Retinal pigment epithelial cell (primary cell): ENCODE data around the gene GRM8.

Source experiments
- DNase-seq: peaks from one replicate; pipeline ENCODE4 v3.0.0-alpha.2; 2010; ENCODE audit warnings: low read depth
- H3K4me3 ChIP-seq: 2 replicates; pipeline ENCODE4 v1.5.1; 2011; ENCODE audit warnings: mild to moderate bottlenecking, low read length, control low read depth, moderate library complexity
- TF ChIP-seq, protein P1 (sequence below): conservative IDR thresholded peaks from 2 replicates; pipeline ENCODE4 v1.5.1; 2011; ENCODE audit warnings: low read depth, low read length, control low read depth, inconsistent platforms

GRM8 gene

DNA sequence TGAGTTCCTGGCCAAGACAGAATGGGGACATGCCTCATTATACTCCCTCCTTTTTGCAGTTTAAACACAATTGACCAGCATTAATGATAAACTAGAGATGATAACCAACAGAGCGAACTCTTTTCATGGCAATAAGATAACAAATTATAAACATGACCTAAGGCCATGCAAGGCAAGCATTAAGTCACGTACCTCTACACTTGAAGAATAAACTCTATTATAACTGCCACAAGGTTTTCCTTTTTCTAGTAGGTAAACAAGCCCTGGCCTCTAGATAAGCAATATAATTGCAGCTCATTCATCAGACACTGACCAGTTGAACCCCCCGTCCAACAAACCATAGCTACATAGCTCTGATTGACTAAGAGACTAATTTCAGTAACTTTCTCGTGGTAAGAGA lies 767.0 kb downstream of the GRM8 start:
- no peak for DNase-seq
- TF ChIP-seq, protein P1, sequence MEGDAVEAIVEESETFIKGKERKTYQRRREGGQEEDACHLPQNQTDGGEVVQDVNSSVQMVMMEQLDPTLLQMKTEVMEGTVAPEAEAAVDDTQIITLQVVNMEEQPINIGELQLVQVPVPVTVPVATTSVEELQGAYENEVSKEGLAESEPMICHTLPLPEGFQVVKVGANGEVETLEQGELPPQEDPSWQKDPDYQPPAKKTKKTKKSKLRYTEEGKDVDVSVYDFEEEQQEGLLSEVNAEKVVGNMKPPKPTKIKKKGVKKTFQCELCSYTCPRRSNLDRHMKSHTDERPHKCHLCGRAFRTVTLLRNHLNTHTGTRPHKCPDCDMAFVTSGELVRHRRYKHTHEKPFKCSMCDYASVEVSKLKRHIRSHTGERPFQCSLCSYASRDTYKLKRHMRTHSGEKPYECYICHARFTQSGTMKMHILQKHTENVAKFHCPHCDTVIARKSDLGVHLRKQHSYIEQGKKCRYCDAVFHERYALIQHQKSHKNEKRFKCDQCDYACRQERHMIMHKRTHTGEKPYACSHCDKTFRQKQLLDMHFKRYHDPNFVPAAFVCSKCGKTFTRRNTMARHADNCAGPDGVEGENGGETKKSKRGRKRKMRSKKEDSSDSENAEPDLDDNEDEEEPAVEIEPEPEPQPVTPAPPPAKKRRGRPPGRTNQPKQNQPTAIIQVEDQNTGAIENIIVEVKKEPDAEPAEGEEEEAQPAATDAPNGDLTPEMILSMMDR: no peak
- no peak overlapping the region for H3K4me3 ChIP-seq

DNA sequence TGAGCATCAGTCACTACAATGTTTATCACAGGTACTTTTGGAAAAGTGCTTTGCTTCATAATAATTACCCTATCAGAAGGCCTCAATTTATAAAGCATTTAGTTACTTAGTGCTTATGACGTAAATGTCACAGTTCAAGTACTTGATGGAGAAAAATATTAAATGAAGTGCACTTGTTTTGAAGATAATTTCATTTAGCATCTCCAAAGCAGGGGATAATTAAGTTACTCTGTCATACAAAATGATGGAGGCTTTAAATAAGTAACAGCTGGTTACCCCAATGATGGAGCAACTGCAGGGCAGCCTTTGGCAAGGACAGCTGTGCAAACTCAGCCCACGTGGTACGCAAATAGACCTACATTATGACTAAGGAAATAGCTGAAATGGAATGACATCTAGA lies 768.8 kb downstream of the GRM8 start:
- TF ChIP-seq, protein P1: no peak
- H3K4me3 ChIP-seq: no peak overlapping the region
- DNase-seq: no peak

DNA sequence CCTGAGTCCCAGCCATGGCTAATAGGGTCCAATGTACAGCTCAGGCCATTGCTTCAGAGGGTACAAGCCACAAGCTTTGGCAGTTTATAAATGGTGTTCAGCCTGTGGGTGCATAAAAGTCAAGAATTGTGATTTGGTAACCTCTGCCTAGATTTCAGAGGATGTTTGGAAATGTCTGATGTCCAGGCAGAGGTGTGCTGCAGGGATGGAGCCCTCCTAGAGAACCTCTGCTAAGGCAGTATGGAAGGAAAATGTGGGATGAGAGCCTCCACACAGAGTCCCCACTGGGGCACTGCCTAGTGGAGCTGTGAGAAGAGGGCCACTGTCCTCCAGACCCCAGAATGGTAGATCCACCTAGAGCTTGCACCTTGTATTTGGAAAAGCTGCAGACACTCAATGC lies 779.9 kb downstream of the GRM8 start:
- TF ChIP-seq, protein P1: no peak
- DNase-seq: no peak

DNA sequence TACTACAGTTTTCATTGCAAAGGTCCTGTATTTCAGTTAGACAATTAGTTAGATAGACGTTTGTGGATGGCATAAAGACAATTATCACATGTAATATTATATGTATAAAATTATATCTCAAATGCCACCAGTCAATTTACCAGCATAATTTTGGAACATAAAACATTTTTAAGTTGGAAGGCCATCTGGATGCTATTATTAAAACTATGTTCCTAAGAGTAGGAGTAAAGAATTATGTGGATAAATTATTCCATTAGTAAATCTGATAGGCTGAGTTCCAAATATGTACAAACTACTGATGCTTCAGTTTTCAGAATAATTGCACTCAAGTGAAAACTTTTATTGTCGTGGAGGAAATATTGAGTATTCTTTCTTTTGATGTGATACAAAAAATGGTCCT lies 790.3 kb downstream of the GRM8 start:
- no peak overlapping the region for H3K4me3 ChIP-seq
- TF ChIP-seq, protein P1: no peak
- no peak for DNase-seq

More for the DNA sequence above, 779.9 kb downstream of the GRM8 start:
- no peak overlapping the region for H3K4me3 ChIP-seq

DNA sequence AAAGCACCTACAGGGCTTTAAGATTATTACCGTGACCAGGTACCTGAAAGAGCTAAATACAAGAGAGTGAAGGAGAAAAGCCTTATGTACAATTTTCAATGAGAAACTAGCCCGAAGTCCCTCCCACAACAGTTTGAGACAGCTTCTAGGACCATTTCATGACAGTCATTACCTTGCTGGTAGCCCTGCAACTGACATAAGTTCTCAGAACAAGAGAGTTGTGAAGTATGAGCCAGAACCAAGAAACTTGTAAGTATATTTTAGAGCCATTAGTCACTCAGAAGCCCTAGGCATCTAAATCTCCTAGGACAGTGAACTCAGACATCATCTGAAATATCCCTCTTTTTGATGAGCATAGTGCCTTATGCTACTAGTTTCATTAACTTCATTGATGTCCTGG lies 792.1 kb downstream of the GRM8 start:
- no peak overlapping the region for H3K4me3 ChIP-seq
- no peak for DNase-seq
- TF ChIP-seq, protein P1: no peak

DNA sequence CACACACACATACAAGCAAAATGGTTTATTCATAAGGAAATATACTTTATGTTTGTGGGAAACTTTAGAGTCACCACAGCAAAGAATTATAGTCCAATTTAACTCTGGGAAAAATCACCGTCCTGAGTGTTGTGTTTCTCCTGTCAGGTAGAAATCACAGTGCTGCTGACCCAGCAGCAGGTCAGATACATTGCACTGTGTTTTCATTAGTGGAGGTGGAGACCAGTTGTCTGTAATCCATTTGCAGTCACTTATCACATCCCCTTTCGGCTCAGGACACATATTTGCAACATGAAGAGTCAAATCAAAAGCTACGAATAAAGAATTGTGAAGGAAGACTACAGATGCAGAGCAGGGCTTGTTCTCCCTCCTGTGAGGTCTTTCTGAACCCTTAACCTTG lies 799.6 kb downstream of the GRM8 start:
- no peak for DNase-seq
- TF ChIP-seq, protein P1: no peak
- no peak overlapping the region for H3K4me3 ChIP-seq

DNA sequence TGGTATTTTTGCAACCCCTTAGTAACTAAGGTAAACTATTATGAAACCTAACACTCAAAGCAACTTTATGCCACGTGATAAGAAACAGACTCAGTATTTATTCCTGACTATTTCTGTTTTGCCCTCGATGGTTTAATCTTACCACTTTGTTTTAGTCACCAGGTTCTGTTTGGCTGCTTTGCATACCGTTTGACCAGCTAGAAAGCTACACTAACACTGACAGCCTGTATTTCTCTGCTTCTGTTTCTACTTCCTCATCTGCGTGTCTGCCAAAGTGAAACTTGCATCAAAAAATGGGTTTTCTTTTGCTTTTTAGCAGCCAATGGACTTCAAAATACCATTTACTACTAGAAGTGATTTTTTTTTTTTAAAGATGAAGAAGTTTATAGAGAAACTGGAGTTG lies 802.5 kb downstream of the GRM8 start:
- no peak for DNase-seq
- no peak overlapping the region for H3K4me3 ChIP-seq
- TF ChIP-seq, protein P1: no peak
